Measurements from ENCODE around the gene MARCHF3. TPM values are rescaled to one million over a fixed set of nuclear protein-coding genes. Genes with fewer than 3 reads are reported as not detected.
"Not testable (repeated sequence)": the region's sequence is repeated elsewhere in the genome, so short reads cannot be mapped to it uniquely, and the experiment has no call there.

MARCHF3 gene
- total RNA-seq, 1 donor from 2014 or later = 35.7 TPM

DNA sequence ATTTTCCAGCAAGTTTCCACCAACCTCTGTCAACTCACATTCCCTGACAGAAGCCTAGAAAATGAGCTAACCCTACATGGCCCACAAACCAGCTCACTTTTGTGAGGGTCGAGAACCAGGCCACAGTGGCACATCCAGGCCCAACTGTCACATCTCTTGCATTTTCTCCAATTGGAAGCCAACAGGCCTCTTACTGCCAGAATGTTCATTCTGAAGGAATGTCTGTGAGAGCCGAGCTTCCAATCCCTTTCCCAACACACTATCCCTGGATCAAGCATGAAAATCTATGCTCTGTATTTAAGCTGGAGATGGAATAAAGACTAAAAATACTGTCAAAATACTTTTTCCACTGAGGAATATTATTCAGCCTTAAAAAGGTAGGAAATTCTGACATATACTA lies 20.0 kb downstream of the MARCHF3 start:
- TF ChIP-seq, protein P1, sequence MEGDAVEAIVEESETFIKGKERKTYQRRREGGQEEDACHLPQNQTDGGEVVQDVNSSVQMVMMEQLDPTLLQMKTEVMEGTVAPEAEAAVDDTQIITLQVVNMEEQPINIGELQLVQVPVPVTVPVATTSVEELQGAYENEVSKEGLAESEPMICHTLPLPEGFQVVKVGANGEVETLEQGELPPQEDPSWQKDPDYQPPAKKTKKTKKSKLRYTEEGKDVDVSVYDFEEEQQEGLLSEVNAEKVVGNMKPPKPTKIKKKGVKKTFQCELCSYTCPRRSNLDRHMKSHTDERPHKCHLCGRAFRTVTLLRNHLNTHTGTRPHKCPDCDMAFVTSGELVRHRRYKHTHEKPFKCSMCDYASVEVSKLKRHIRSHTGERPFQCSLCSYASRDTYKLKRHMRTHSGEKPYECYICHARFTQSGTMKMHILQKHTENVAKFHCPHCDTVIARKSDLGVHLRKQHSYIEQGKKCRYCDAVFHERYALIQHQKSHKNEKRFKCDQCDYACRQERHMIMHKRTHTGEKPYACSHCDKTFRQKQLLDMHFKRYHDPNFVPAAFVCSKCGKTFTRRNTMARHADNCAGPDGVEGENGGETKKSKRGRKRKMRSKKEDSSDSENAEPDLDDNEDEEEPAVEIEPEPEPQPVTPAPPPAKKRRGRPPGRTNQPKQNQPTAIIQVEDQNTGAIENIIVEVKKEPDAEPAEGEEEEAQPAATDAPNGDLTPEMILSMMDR (IDR thresholded peaks at IDR 0.05; ENCODE audit: borderline replicate concordance) = no peak
- Histone ChIP-seq H3K36me3 (no peaks in the 10 kb centered on the region), H3K4me3 (no peak overlapping the region), H3K9me3 (replicated peaks) (no peaks in the 10 kb centered on the region), H3K27me3 (ENCODE audit: low read depth) (no peaks in the 10 kb centered on the region), H3K27ac (replicated peaks) (peak overlapping the region; percentile 68), H3K4me1 (peaks cover 78% of the 10 kb centered on the region)
- no peak for DNase-seq
- intact Hi-C loops (cut with micrococcal nuclease) = no loop called here

DNA sequence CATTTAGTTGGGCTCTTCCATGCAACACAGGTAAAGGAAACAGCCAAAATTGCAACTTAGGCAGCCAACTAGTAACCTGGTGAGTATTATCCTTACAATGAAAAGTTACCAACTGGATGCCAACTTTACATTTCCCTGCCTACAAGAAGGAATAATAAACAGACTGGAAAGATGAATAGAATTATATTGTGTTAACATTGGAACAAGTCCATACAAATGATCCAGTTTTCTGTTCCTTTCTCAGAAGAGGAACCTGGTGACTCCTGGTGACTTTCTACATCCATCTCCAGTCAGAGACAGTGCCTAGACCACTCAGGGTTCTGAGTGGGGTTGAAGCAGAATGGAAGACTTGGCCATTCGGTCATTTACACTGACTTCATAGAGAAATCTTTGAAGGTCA lies 20.6 kb downstream of the MARCHF3 start:
- no peak overlapping the region for H3K4me3 ChIP-seq
- no peaks in the 10 kb centered on the region for H3K36me3 ChIP-seq
- peaks cover 81% of the 10 kb centered on the region for H3K4me1 ChIP-seq
- no peak for DNase-seq
- peak overlapping the region; percentile 68 for H3K27ac ChIP-seq (replicated peaks)
- no peaks in the 10 kb centered on the region for H3K27me3 ChIP-seq (ENCODE audit: low read depth)
- TF ChIP-seq, protein P1 (IDR thresholded peaks at IDR 0.05; ENCODE audit: borderline replicate concordance) = no peak
- intact Hi-C loops (cut with micrococcal nuclease) = no loop called here
- H3K9me3 ChIP-seq (replicated peaks) = no peaks in the 10 kb centered on the region

DNA sequence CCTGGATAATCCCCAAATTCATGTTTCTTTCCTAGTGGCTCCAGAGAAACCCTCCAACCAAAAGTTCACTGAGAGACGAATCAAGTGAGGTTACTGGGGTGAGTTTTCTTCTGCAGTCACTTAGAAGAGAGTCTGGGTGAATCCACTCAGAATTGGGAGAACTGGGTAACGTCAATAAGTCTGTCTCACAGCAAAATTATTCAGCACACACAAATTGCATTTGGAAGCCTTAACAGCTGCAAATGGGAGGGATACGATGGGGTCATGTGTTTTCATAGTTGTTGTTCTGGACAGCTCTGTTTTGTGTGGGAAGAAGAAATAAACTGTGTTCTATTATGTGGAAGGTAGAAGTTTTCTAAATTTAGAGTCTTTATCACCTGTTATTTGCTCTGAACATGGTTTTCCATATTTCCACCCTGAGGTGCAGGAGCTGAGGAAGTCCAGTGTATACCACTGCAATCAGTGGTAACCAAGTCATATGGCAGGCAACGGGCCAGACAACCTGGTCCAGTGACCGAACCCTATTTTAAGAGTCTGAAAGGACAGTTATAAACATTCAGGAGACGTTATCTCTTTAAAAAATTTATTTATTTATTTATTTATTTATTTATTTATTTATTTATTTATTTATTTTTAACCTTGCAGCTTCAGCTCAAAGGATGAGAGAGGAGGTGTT lies 21.9 kb downstream of the MARCHF3 start:
- peak; percentile 63 for DNase-seq
- TF ChIP-seq, protein P1 (IDR thresholded peaks at IDR 0.05; ENCODE audit: borderline replicate concordance) = no peak
- H3K4me3 ChIP-seq = no peak overlapping the region
- no peaks in the 10 kb centered on the region for H3K36me3 ChIP-seq
- H3K27ac ChIP-seq (replicated peaks) = peak overlapping the region; percentile 68
- intact Hi-C loops (cut with micrococcal nuclease) = no loop called here
- peaks cover 89% of the 10 kb centered on the region for H3K4me1 ChIP-seq
- no peaks in the 10 kb centered on the region for H3K27me3 ChIP-seq (ENCODE audit: low read depth)
- no peaks in the 10 kb centered on the region for H3K9me3 ChIP-seq (replicated peaks)

DNA sequence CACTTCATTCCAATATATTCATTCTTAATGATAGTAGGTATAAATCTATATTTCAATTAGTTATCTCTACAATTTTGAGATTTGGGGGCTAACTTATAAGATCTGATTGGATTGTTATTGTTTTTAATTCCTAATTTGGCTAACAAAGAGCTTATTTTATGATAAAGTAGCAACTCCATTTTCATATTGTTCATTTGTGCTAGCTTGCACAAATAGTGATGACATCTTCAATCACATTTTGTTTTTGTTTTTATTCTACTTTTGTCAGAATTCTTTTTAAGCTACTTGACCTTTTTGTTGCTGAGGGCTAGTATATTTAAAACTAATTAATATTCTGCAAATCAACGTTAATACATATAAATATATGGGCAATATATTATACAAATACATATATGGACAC lies 22.8 kb downstream of the MARCHF3 start:
- intact Hi-C loops (cut with micrococcal nuclease) = no loop called here
- TF ChIP-seq, protein P1 (IDR thresholded peaks at IDR 0.05; ENCODE audit: borderline replicate concordance) = no peak

DNA sequence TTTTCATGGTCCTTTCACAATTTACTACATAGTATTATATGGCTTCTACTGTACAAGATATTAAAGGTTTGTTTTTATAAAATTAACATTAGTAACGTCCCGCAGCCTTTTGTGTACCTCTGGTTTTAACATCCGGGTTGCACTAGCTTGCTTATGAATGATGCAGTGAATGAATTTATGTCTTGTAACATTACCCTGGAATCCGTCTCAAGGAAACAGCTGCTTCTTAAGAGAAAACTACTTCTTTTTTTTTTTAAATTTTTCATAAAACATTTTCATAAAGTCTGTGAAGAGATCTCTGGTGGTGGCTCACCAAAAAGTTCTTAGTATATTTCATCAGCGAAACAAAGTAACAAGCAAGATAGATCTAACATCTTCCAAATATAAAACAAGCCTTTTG lies 23.6 kb downstream of the MARCHF3 start:
- Histone ChIP-seq H3K9me3 (replicated peaks) (no peaks in the 10 kb centered on the region), H3K4me1 (peaks cover 85% of the 10 kb centered on the region), H3K36me3 (no peaks in the 10 kb centered on the region), H3K27me3 (ENCODE audit: low read depth) (no peaks in the 10 kb centered on the region), H3K4me3 (no peak overlapping the region), H3K27ac (replicated peaks) (peak overlapping the region; percentile 39)
- intact Hi-C loops (cut with micrococcal nuclease) = no loop called here
- DNase-seq = no peak
- TF ChIP-seq, protein P1 (IDR thresholded peaks at IDR 0.05; ENCODE audit: borderline replicate concordance) = no peak

More for the DNA sequence above, 22.8 kb downstream of the MARCHF3 start:
- no peaks in the 10 kb centered on the region for H3K9me3 ChIP-seq (replicated peaks)
- no peaks in the 10 kb centered on the region for H3K36me3 ChIP-seq
- DNase-seq = no peak
- no peak overlapping the region for H3K4me3 ChIP-seq
- no peaks in the 10 kb centered on the region for H3K27me3 ChIP-seq (ENCODE audit: low read depth)
- H3K27ac ChIP-seq (replicated peaks) = peak overlapping the region; percentile 68
- H3K4me1 ChIP-seq = peaks cover 85% of the 10 kb centered on the region

DNA sequence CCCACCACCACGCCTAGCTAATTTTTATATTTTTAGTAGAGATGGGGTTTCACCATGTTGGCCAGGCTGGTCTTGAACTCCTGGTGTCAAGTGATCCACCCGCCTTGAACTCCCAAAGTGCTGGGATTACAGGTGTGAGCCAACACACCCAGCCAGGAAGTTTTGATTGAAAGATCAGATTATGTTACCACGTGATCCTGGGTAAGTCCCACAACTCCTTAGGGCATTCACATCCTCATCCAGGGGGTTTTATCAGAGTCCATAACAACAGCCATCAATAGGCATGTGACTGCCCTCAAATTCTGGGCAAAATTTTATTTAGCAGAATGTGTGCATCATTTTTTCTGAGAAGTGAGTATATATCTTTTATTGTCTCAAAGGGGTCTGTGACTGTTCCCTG lies 25.1 kb downstream of the MARCHF3 start:
- H3K36me3 ChIP-seq; intact Hi-C loops (cut with micrococcal nuclease); H3K4me3 ChIP-seq; H3K9me3 ChIP-seq (replicated peaks); H3K27ac ChIP-seq (replicated peaks); H3K27me3 ChIP-seq (ENCODE audit: low read depth); DNase-seq: not testable (repeated sequence)
- H3K4me1 ChIP-seq = peaks cover 79% of the 10 kb centered on the region
